ENCODE measurements around the gene ARHGEF2. TPM values are rescaled to one million over a fixed set of nuclear protein-coding genes. Genes with fewer than 3 reads are reported as not detected.

ARHGEF2 gene
- 100 to 1,000 TPM in 1 of 2 donors, 10 to 100 TPM in 1; 86.1 to 123 TPM for total RNA-seq
- 143 to 149 reads per million in 2 donors for total RNA-seq

DNA sequence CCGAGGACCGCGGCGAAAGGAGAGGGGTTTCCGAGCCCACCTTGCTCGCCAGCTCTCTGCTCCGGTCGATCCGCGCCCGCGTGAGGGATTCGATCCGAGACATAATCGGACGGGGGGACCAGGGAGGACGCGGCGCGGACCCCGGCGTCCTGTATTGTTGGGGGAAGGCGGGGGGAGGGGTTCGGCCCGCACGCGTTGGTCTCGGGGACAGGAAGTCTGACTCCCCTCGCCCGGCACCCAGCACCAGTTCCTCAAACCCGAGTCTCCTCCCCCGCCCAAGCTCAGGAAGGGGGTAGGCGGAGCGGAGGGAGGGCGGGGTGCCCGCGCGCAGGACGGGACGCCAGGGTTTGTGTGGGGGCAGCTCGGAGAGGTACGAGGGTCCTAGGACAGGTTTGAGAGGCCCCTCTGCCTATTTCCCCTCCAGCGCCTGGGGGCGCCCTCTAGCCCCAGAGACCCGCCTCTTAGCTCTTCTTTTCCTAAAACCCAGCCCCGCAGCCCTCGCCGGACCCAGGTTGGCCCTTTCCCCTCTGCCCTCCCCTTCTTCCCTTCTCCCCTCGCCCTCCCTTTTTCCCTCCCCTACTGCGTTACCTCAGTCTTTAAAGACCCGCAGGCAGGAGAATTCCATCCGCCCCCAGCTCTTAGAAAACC is at the start of gene ARHGEF2:
Gene ARHGEF2 (minus strand): TSS at position 223 of the 648 bp plus-strand sequence. CDS start 120 bp downstream, at position 103.
- H3K27me3 Mint-ChIP-seq: no peaks in the 10 kb centered on the region
- no peaks in the 10 kb centered on the region for H3K9me3 ChIP-seq (ENCODE audit: control insufficient read depth, low read length, poor library complexity, severe bottlenecking)
- DNase-seq (peak; percentile 43 to 66 (median 61)), ATAC-seq (peak; percentile 68)
- peaks cover 17% of the 10 kb centered on the region for H3K36me3 Mint-ChIP-seq (ENCODE audit: low read depth)
- H3K4me1 Mint-ChIP-seq: peaks cover 70% of the 10 kb centered on the region
- peak within 1 kb of the TSS; percentile 99 for H3K4me3 Mint-ChIP-seq
- H3K27ac Mint-ChIP-seq: peak within 1 kb of the TSS; percentile 96

DNA sequence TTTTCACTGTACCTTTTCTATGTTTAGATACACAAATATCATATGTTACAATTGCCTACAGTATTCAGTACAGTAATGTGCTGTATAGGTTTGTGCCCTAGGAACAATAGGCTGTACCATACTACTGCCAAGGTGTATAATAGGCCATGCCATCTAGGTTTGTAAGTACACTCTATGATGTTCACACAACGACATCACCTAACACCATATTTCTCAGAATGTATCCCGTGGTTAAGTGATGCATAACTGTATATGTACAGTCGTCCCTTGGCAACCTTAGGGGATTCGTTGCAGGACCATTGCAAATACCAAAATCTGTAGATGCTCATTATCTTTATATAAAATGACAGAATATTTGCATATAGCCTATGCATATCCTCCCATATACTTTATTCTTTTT is 48.2 kb upstream of the ARHGEF2 start:
- H3K27me3 Mint-ChIP-seq: no peaks in the 10 kb centered on the region
- no peak overlapping the region for H3K27ac Mint-ChIP-seq
- no peak overlapping the region for H3K4me3 Mint-ChIP-seq
- DNase-seq (no peak), ATAC-seq (no peak)
- peaks cover 3% of the 10 kb centered on the region for H3K36me3 Mint-ChIP-seq (ENCODE audit: low read depth)
- peaks cover 8% of the 10 kb centered on the region for H3K4me1 Mint-ChIP-seq
- no peaks in the 10 kb centered on the region for H3K9me3 ChIP-seq (ENCODE audit: control insufficient read depth, low read length, poor library complexity, severe bottlenecking)

DNA sequence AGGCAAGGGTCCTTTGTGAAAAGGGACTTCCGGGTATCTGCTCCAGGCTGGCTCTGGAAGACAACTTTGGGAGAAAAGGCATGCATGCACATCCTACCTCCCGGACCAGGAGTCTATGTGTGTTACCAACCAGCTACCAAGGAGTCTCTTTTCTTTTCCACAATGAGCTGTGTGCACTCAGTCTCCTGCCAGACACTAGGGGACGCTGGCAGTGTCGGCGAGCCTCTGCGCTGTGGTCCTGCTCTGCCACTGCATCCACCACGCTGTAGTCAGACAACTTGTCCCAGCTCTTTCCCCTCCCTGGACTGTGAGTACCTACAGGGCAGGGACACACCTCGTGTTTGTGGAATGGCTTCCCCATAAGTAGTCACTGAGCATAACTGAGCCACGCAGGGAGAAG is 47.5 kb upstream of the ARHGEF2 start:
- H3K9me3 ChIP-seq (ENCODE audit: control insufficient read depth, low read length, poor library complexity, severe bottlenecking): no peaks in the 10 kb centered on the region
- peaks cover 3% of the 10 kb centered on the region for H3K36me3 Mint-ChIP-seq (ENCODE audit: low read depth)
- H3K27me3 Mint-ChIP-seq: no peaks in the 10 kb centered on the region
- DNase-seq: peak in 1 of 3 donors; percentile 17
- peak; percentile 85 for ATAC-seq
- H3K27ac Mint-ChIP-seq: no peak overlapping the region
- H3K4me3 Mint-ChIP-seq: no peak overlapping the region
- peaks cover 8% of the 10 kb centered on the region for H3K4me1 Mint-ChIP-seq

DNA sequence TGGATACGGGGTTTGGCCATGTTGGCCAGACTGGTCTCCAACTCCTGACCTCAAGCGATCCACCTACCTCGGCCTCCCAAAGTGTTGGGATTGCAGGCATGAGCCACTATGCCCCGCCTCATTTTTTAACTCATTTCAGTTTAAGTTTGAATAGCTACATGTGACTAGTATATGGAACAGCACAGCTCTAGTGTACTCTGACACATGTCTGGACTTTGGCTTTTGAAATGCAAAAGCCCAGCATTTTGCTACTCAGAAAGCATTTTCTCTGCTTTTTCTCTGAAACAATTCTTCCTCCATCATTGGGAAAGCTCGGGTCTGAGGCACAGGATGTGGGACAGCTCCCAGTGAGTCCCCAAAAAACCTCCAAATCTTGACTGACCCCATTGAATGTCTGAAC is 46.5 kb upstream of the ARHGEF2 start:
- ATAC-seq (no peak), DNase-seq (no peak)
- no peaks in the 10 kb centered on the region for H3K9me3 ChIP-seq (ENCODE audit: control insufficient read depth, low read length, poor library complexity, severe bottlenecking)
- H3K27ac Mint-ChIP-seq: no peak overlapping the region
- peaks cover 3% of the 10 kb centered on the region for H3K36me3 Mint-ChIP-seq (ENCODE audit: low read depth)
- peaks cover 13% of the 10 kb centered on the region for H3K4me1 Mint-ChIP-seq
- H3K27me3 Mint-ChIP-seq: no peaks in the 10 kb centered on the region
- no peak overlapping the region for H3K4me3 Mint-ChIP-seq

DNA sequence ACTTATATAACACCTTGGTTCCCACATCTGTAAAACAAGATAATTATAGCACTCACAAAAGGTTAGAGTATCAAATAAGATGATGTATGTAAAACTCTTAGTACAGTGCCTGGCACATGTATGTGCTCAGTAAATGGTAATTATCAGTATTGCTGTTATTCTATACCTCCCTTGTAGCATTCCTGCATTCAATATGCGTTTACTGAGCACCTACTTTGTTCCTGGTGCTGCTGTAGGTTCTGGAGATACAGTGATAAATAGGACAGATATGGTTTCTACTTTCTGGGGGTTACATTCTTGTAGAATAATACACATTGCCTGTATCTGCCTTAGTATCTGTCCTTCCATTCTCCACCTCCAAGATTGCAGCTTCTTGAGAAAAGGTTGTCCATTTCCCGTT is 43.6 kb upstream of the ARHGEF2 start:
- DNase-seq (no peak), ATAC-seq (no peak)
- peaks cover 23% of the 10 kb centered on the region for H3K4me1 Mint-ChIP-seq
- no peaks in the 10 kb centered on the region for H3K9me3 ChIP-seq (ENCODE audit: control insufficient read depth, low read length, poor library complexity, severe bottlenecking)
- peak overlapping the region; percentile 72 for H3K4me3 Mint-ChIP-seq
- peaks cover 7% of the 10 kb centered on the region for H3K36me3 Mint-ChIP-seq (ENCODE audit: low read depth)
- no peaks in the 10 kb centered on the region for H3K27me3 Mint-ChIP-seq
- H3K27ac Mint-ChIP-seq: peak overlapping the region; percentile 27

DNA sequence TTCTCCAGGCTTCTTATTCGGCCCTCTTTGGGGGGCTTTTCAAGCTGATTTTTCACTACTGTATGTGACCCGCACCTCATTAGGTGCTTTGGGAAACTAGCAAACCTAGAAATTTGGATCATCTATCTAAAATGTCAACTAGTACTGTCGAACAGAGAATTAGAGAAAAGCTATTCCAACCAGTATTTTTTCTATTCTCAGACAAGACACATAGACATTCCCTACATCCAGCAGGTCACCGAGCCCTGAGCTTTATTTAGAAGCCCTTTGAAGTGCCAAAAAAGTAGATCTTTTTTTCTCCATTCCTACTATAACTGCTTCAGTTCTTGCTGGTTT is 42.7 kb upstream of the ARHGEF2 start:
- Mint-ChIP-seq H3K4me3 (peak overlapping the region; percentile 96), H3K4me1 (peaks cover 23% of the 10 kb centered on the region)

DNA sequence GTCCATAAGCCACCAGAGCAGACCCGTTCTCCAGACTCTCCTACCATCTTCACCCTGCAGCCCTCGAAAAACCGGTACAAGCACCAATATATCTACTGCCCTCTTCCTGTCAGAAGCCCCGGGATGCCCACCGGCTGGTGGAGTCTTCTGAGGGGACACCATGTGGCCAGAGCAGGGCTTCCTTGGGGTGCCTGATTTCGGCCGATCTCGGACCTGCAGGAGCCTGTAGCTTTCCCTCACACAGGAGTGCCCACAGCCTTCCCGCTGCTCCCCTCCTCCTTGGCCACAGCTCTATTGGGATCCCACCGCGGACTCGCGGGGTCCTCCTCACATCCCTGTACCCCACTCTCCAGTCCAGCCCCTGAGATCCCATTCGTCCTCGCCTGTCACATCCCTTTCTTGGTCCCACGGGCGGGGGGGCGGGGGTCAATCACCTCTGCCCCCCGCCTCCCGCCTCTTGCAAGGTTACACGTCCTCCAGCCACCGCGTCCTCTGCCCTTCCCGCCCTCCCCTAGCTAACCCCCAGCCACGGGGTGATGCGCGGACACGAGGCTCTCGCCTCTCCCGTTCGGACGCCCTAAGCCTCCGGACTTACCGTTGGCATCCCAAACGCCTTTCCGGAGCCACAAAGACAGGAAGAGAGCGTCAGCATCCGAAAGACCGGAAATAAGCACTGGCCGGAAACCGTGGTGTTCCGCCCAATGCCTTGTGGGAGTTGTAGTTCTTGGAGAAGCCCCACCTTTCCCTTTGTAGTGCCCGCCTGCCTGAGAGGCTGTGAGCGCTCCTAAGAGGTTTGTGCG is 42.1 kb upstream of the ARHGEF2 start, which contains the start of gene SSR2:
Gene SSR2 (minus strand): TSS at position 659 of the 800 bp plus-strand sequence. CDS start 784 bp downstream, outside the sequence.
- Mint-ChIP-seq H3K27me3 (no peaks in the 10 kb centered on the region), H3K4me3 (peak within 1 kb of the TSS; percentile 96), H3K36me3 (ENCODE audit: low read depth) (peaks cover 8% of the 10 kb centered on the region), H3K4me1 (peaks cover 20% of the 10 kb centered on the region), H3K27ac (peak within 1 kb of the TSS; percentile 93)
- no peaks in the 10 kb centered on the region for H3K9me3 ChIP-seq (ENCODE audit: control insufficient read depth, low read length, poor library complexity, severe bottlenecking)
- DNase-seq (peak; percentile 66 to 72 (median 67)), ATAC-seq (peak; percentile 100)

More for the DNA sequence above, 42.7 kb upstream of the ARHGEF2 start:
- Mint-ChIP-seq H3K27ac (peak overlapping the region; percentile 93), H3K36me3 (ENCODE audit: low read depth) (peaks cover 8% of the 10 kb centered on the region), H3K27me3 (no peaks in the 10 kb centered on the region)
- H3K9me3 ChIP-seq (ENCODE audit: control insufficient read depth, low read length, poor library complexity, severe bottlenecking): no peaks in the 10 kb centered on the region
- ATAC-seq (no peak), DNase-seq (no peak)

DNA sequence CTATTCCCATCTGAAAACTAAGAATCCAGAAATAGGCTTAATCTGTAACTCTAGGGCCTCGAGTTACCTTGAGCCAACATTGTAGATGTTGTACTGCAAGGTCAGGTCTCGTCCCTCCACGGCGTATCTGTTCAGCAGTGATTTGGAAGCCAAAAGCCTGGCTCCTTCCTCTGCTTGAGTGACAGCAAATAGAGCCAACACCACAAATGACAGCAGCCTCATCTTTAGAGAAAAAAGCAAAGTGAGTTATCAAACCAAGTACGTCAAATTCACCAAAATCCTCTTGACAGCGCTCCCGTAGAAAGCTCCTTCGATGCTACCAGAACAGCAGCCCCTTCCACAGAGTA is 41.6 kb upstream of the ARHGEF2 start:
- peaks cover 17% of the 10 kb centered on the region for H3K4me1 Mint-ChIP-seq
- no peaks in the 10 kb centered on the region for H3K27me3 Mint-ChIP-seq
- DNase-seq: no peak
- H3K36me3 Mint-ChIP-seq (ENCODE audit: low read depth): peaks cover 5% of the 10 kb centered on the region
- peak overlapping the region; percentile 96 for H3K4me3 Mint-ChIP-seq
- ATAC-seq: no peak
- H3K27ac Mint-ChIP-seq: peak overlapping the region; percentile 93
- H3K9me3 ChIP-seq (ENCODE audit: control insufficient read depth, low read length, poor library complexity, severe bottlenecking): no peaks in the 10 kb centered on the region

DNA sequence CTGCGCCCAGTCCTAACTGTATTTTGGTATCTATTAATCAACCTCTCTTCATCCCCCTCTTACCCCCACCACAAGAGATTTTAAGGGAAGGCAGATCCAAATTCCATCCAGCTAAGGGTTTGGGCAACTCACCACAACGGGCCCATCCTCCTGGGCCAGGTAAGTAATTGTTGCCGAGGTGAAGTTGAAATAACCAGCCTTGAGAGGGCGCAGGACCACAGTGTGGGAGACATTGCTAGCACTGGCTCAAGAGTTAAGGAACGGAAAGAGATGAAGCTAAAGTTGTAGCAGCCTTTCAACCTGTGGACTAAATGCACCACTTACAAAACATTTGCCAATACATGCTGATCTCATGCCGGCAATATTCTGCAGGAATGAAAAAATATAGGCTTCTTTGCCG is 36.5 kb upstream of the ARHGEF2 start:
- ATAC-seq (no peak), DNase-seq (no peak)
- H3K36me3 Mint-ChIP-seq (ENCODE audit: low read depth): peaks cover 17% of the 10 kb centered on the region
- no peak overlapping the region for H3K27ac Mint-ChIP-seq
- H3K4me1 Mint-ChIP-seq: peaks cover 19% of the 10 kb centered on the region
- H3K9me3 ChIP-seq (ENCODE audit: control insufficient read depth, low read length, poor library complexity, severe bottlenecking): no peaks in the 10 kb centered on the region
- no peak overlapping the region for H3K4me3 Mint-ChIP-seq
- H3K27me3 Mint-ChIP-seq: no peaks in the 10 kb centered on the region

DNA sequence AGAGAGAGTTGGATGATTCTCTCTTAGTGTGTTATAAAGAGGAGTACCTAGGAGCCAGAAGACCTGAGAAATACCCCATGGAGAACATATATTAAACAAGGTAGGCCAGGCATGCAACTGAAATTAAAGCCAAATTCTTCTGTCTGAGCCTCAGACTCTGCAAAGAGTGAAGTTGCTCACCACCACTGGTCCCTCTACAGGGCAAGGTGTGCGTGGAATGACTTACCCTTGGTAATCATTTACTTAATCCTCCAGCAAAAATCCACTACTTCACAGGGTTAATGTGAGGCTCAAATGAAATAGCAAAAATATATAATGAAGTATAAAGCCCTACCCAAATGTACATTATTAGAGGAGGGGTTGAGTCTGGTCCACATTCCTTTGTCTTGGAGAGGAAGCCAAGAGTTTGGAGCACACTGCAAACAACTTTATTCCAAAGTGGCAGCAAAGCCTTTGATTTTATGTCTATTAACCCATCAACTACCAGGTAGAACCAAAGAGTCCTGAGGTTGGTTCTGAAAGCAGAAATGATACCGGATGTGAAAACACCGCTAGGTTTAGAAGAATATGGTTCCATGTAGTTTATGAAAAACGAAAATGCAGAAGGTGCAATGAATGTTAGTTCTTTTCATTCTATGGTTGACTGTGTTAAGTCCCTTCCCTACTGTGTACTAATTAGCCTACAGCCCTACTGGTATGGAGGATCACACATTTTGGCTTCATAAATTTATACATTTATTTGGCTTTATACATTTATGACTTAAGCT is 33.9 kb upstream of the ARHGEF2 start:
- peaks cover 13% of the 10 kb centered on the region for H3K36me3 Mint-ChIP-seq (ENCODE audit: low read depth)
- DNase-seq: no peak
- ATAC-seq: no peak
- no peak overlapping the region for H3K27ac Mint-ChIP-seq
- H3K4me3 Mint-ChIP-seq: no peak overlapping the region
- peaks cover 15% of the 10 kb centered on the region for H3K4me1 Mint-ChIP-seq
- no peaks in the 10 kb centered on the region for H3K9me3 ChIP-seq (ENCODE audit: control insufficient read depth, low read length, poor library complexity, severe bottlenecking)
- no peaks in the 10 kb centered on the region for H3K27me3 Mint-ChIP-seq

DNA sequence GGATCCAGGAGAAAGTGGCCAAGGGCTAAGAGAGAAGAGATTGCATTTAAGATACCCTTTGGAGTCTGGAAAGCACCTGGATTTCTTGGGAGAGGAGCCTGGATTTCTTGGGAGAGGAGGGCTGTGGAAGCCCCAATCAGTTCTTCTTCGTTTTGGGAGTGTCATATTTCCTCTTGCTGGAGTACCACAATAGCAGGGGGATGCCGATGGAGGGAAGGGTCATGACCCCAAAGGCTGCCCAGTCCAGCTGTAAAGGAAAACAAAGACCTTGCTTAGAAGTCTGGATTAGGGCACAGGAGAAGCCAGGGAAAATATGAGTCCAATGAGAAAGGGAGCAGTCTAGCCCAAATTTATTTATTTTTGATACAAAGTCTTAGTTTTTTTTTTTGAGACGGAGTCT is 31.1 kb upstream of the ARHGEF2 start:
- Mint-ChIP-seq H3K27ac (peak overlapping the region; percentile 84), H3K27me3 (no peaks in the 10 kb centered on the region), H3K4me1 (peaks cover 27% of the 10 kb centered on the region), H3K36me3 (ENCODE audit: low read depth) (peaks cover 12% of the 10 kb centered on the region), H3K4me3 (no peak overlapping the region)
- ATAC-seq: no peak
- no peak for DNase-seq
- H3K9me3 ChIP-seq (ENCODE audit: control insufficient read depth, low read length, poor library complexity, severe bottlenecking): no peaks in the 10 kb centered on the region

DNA sequence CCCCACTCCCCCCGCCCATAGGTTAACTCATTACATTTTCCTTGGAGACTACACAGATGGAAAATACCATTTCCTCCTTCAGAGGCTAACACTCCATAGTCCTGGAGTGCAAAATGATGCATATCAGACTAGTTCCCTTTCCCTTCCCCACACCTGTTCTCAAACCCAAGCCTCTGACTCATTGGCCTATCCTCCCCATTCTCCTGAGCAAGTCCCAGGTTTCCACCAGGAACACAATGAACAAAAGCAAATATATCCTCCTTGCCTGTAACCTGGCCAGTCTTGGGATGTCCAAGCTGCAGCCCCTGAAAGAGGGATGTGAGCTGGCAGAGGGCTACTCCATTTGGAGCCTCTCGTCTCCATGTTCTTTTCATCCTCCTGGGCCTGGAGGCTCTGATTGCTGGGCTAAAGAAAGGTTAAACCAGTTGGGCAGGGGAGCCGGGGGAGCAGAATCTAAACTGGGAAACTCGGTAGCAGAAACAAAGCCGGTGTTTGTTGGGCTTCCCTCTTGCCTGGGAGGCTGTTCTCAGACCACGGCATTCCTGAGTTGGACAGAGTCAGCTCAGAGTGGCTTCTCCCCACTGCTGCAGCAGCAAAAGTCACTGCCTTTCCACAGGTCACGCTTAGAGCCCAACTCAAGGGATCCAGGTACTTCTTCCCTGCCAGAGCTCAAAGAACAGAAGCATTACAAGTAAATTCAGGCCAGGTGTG is 28.5 kb upstream of the ARHGEF2 start:
- peaks cover 22% of the 10 kb centered on the region for H3K4me1 Mint-ChIP-seq
- no peaks in the 10 kb centered on the region for H3K27me3 Mint-ChIP-seq
- DNase-seq (no peak), ATAC-seq (no peak)
- peaks cover 7% of the 10 kb centered on the region for H3K36me3 Mint-ChIP-seq (ENCODE audit: low read depth)
- H3K27ac Mint-ChIP-seq: peak overlapping the region; percentile 72
- no peak overlapping the region for H3K4me3 Mint-ChIP-seq
- H3K9me3 ChIP-seq (ENCODE audit: control insufficient read depth, low read length, poor library complexity, severe bottlenecking): no peaks in the 10 kb centered on the region
